ENCODE results near the gene ZDHHC22. TPM values are rescaled to one million over a fixed set of nuclear protein-coding genes. Genes with fewer than 3 reads are reported as not detected.

Gene ZDHHC22
- total RNA-seq, 1 donor, result not detected

GRCh38 chr14:77110286-77110685, 31.3 kb downstream of the ZDHHC22 start:
- Histone ChIP-seq H3K27me3 (ENCODE audit: insufficient read depth, low read length) (no peaks in the 10 kb centered on the region), H3K4me2 (ENCODE audit: insufficient read depth, low read length) (no peak overlapping the region), H3K9me3 (ENCODE audit: low read depth, low read length) (no peaks in the 10 kb centered on the region), H3K4me3 (ENCODE audit: insufficient read depth, low read length) (no peak overlapping the region), H3K36me3 (ENCODE audit: insufficient read depth, low read length) (peaks cover 52% of the 10 kb centered on the region), H3K4me1 (ENCODE audit: insufficient read depth, low read length) (no peaks in the 10 kb centered on the region), H4K20me1 (ENCODE audit: insufficient read depth, low read length) (no peaks in the 10 kb centered on the region), H3K27ac (ENCODE audit: low read depth, low read length) (no peak overlapping the region), H2AFZ (ENCODE audit: low read length) (no peak overlapping the region), H3K79me2 (ENCODE audit: insufficient read depth, low read length) (peaks cover 3% of the 10 kb centered on the region)
- no peak for TF ChIP-seq CTCF (IDR thresholded peaks at IDR 0.05; ENCODE audit: extremely low read depth, low read depth, low read length)
- DNase-seq (ENCODE audit: insufficient read length, low spot score, missing footprints), result no peak

GRCh38 chr14:77109656-77110055, 31.9 kb downstream of the ZDHHC22 start:
- Histone ChIP-seq H3K4me2 (ENCODE audit: insufficient read depth, low read length) (no peak overlapping the region), H3K4me1 (ENCODE audit: insufficient read depth, low read length) (no peaks in the 10 kb centered on the region), H4K20me1 (ENCODE audit: insufficient read depth, low read length) (peaks cover under 1% of the 10 kb centered on the region), H3K27ac (ENCODE audit: low read depth, low read length) (no peak overlapping the region), H3K4me3 (ENCODE audit: insufficient read depth, low read length) (no peak overlapping the region), H3K9me3 (ENCODE audit: low read depth, low read length) (no peaks in the 10 kb centered on the region), H3K27me3 (ENCODE audit: insufficient read depth, low read length) (no peaks in the 10 kb centered on the region), H3K36me3 (ENCODE audit: insufficient read depth, low read length) (peaks cover 51% of the 10 kb centered on the region), H2AFZ (ENCODE audit: low read length) (no peak overlapping the region), H3K79me2 (ENCODE audit: insufficient read depth, low read length) (peaks cover 8% of the 10 kb centered on the region)
- TF ChIP-seq CTCF (IDR thresholded peaks at IDR 0.05; ENCODE audit: extremely low read depth, low read depth, low read length), result no peak
- no peak for DNase-seq (ENCODE audit: insufficient read length, low spot score, missing footprints)

- Histone ChIP-seq H3K27ac (ENCODE audit: low read depth, low read length) (no peak overlapping the region), H3K4me3 (ENCODE audit: insufficient read depth, low read length) (no peak overlapping the region), H3K36me3 (ENCODE audit: insufficient read depth, low read length) (peaks cover 45% of the 10 kb centered on the region), H3K79me2 (ENCODE audit: insufficient read depth, low read length) (peaks cover 17% of the 10 kb centered on the region), H2AFZ (ENCODE audit: low read length) (no peak overlapping the region), H3K4me1 (ENCODE audit: insufficient read depth, low read length) (no peaks in the 10 kb centered on the region), H3K27me3 (ENCODE audit: insufficient read depth, low read length) (no peaks in the 10 kb centered on the region), H3K4me2 (ENCODE audit: insufficient read depth, low read length) (no peak overlapping the region), H3K9me3 (ENCODE audit: low read depth, low read length) (no peaks in the 10 kb centered on the region), H4K20me1 (ENCODE audit: insufficient read depth, low read length) (peaks cover 4% of the 10 kb centered on the region)
- DNase-seq (ENCODE audit: insufficient read length, low spot score, missing footprints), result no peak
- no peak for TF ChIP-seq CTCF (IDR thresholded peaks at IDR 0.05; ENCODE audit: extremely low read depth, low read depth, low read length)
Measured at GRCh38 chr14:77108753-77109152, 32.8 kb downstream of the ZDHHC22 start.

- Histone ChIP-seq H3K4me2 (ENCODE audit: insufficient read depth, low read length) (no peak overlapping the region), H3K4me1 (ENCODE audit: insufficient read depth, low read length) (no peaks in the 10 kb centered on the region), H3K9me3 (ENCODE audit: low read depth, low read length) (no peaks in the 10 kb centered on the region), H3K36me3 (ENCODE audit: insufficient read depth, low read length) (peaks cover 40% of the 10 kb centered on the region), H3K27me3 (ENCODE audit: insufficient read depth, low read length) (no peaks in the 10 kb centered on the region), H3K4me3 (ENCODE audit: insufficient read depth, low read length) (no peak overlapping the region), H3K27ac (ENCODE audit: low read depth, low read length) (no peak overlapping the region), H4K20me1 (ENCODE audit: insufficient read depth, low read length) (peaks cover 4% of the 10 kb centered on the region), H3K79me2 (ENCODE audit: insufficient read depth, low read length) (peaks cover 29% of the 10 kb centered on the region), H2AFZ (ENCODE audit: low read length) (no peak overlapping the region)
- DNase-seq (ENCODE audit: insufficient read length, low spot score, missing footprints), result no peak
- TF ChIP-seq CTCF (IDR thresholded peaks at IDR 0.05; ENCODE audit: extremely low read depth, low read depth, low read length), result no peak
Measured at GRCh38 chr14:77107228-77107627, 34.4 kb downstream of the ZDHHC22 start.

All from osteoblast (primary cell).